Keratinocyte (primary cell): ENCODE data around the gene TRIM54.

Experiments
- EZH2 ChIP-seq: IDR thresholded peaks from one replicate; pipeline ENCODE4 v1.6.1; 2012; ENCODE audit warnings: inconsistent platforms, mild to moderate bottlenecking, low read length, moderate library complexity
- TF ChIP-seq, protein P1 (sequence below), 3 experiments: IDR thresholded peaks in 1 of 3; conservative IDR thresholded peaks in 1 of 3; optimal IDR thresholded peaks in 1 of 3; 2 replicates in 2 of 3; 3 replicates in 1 of 3; pipeline versions ENCODE3 to v1.5.1; 2011; ENCODE audit warnings: low read length in 3 of 3, mild to moderate bottlenecking in 3 of 3, moderate library complexity in 2 of 3, control low read depth in 1 of 3, inconsistent platforms in 1 of 3; ENCODE audit not compliant: insufficient read depth in 2 of 3; ENCODE audit errors: extremely low read depth in 1 of 3

DNA sequence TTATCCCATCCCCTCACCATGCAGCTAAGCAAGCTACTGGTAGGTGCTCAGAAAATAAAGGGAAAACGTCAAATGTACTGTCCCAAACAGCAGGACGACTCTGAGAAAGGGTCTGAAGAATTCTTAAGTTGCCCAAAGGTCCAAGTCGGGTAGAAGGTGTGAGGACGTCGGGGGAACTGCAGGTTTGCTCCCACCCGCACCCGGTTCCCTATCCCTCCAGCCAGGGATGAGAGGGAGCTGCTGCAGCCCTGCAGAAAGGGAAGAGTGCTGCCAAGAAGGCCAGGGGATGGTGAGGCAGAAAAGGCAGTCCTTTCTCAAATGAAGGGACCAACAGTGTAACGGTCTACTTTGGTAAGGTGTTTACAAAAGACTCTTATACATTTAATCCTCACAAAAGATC lies 32.9 kb downstream of the TRIM54 start:
- TF ChIP-seq, protein P1, sequence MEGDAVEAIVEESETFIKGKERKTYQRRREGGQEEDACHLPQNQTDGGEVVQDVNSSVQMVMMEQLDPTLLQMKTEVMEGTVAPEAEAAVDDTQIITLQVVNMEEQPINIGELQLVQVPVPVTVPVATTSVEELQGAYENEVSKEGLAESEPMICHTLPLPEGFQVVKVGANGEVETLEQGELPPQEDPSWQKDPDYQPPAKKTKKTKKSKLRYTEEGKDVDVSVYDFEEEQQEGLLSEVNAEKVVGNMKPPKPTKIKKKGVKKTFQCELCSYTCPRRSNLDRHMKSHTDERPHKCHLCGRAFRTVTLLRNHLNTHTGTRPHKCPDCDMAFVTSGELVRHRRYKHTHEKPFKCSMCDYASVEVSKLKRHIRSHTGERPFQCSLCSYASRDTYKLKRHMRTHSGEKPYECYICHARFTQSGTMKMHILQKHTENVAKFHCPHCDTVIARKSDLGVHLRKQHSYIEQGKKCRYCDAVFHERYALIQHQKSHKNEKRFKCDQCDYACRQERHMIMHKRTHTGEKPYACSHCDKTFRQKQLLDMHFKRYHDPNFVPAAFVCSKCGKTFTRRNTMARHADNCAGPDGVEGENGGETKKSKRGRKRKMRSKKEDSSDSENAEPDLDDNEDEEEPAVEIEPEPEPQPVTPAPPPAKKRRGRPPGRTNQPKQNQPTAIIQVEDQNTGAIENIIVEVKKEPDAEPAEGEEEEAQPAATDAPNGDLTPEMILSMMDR (optimal IDR thresholded peaks at IDR 0.05 in 1 of 3, IDR thresholded peaks at IDR 0.05 in 1 of 3, conservative IDR thresholded peaks at IDR 0.05 in 1 of 3; ENCODE audit: extremely low read depth in 1 of 3, insufficient read depth in 2 of 3, low read length in 3 of 3), result no peak
- no peak for TF ChIP-seq EZH2
